NT2/D1 (cell line): ENCODE data around the gene GRM7.

Experiments used
- DNase-seq: peaks from one replicate; pipeline ENCODE4 v3.0.0-alpha.2; 2011; ENCODE audit warnings: low read depth, low spot score
- H3K27me3 ChIP-seq: 2 replicates; pipeline ENCODE4 v1.6.0; 2011; ENCODE audit warnings: mild to moderate bottlenecking; ENCODE audit not compliant: insufficient read length, insufficient read depth
- H3K36me3 ChIP-seq: 2 replicates; pipeline ENCODE4 v1.6.1; 2011; ENCODE audit warnings: mild to moderate bottlenecking, low read length, mixed read lengths; ENCODE audit not compliant: insufficient read depth, insufficient read length
- H3K4me1 ChIP-seq: 2 replicates; pipeline ENCODE4 v1.5.1; 2011; ENCODE audit not compliant: insufficient read depth, insufficient read length
- H3K4me3 ChIP-seq: 2 replicates; pipeline ENCODE4 v1.5.1; 2011; ENCODE audit warnings: low read depth; ENCODE audit not compliant: insufficient read length
- H3K9ac ChIP-seq: 2 replicates; pipeline ENCODE4 v1.6.0; 2011; ENCODE audit warnings: low read depth; ENCODE audit not compliant: insufficient read length
- H3K9me3 ChIP-seq: 2 replicates; pipeline ENCODE4 v1.5.1; 2011; ENCODE audit warnings: mild to moderate bottlenecking, low read length; ENCODE audit not compliant: insufficient read depth
- SUZ12 ChIP-seq: IDR thresholded peaks from 2 replicates; pipeline ENCODE4 v1.6.1; 2011; ENCODE audit not compliant: insufficient read length, insufficient read depth; ENCODE audit errors: extremely low read depth
- YY1 ChIP-seq: IDR thresholded peaks from 2 replicates; pipeline ENCODE4 v1.6.1; 2011; ENCODE audit not compliant: insufficient read length, insufficient read depth
- ZNF274 ChIP-seq: IDR thresholded peaks from 2 replicates; pipeline ENCODE4 v1.6.1; 2011; ENCODE audit warnings: mild to moderate bottlenecking, low read depth, low read length

The GRM7 gene

GRCh38 chr3:7015683-7016440, 154.9 kb downstream of the GRM7 start:
- no peak overlapping the region for H3K4me3 ChIP-seq
- no peak overlapping the region for H3K9ac ChIP-seq
- H3K27me3 ChIP-seq, result no peaks in the 10 kb centered on the region
- H3K4me1 ChIP-seq, result no peaks in the 10 kb centered on the region
- DNase-seq, result no peak
- H3K9me3 ChIP-seq, result no peaks in the 10 kb centered on the region
- TF ChIP-seq YY1 (no peak), ZNF274 (no peak), SUZ12 (no peak)
- H3K36me3 ChIP-seq, result no peaks in the 10 kb centered on the region

DNA sequence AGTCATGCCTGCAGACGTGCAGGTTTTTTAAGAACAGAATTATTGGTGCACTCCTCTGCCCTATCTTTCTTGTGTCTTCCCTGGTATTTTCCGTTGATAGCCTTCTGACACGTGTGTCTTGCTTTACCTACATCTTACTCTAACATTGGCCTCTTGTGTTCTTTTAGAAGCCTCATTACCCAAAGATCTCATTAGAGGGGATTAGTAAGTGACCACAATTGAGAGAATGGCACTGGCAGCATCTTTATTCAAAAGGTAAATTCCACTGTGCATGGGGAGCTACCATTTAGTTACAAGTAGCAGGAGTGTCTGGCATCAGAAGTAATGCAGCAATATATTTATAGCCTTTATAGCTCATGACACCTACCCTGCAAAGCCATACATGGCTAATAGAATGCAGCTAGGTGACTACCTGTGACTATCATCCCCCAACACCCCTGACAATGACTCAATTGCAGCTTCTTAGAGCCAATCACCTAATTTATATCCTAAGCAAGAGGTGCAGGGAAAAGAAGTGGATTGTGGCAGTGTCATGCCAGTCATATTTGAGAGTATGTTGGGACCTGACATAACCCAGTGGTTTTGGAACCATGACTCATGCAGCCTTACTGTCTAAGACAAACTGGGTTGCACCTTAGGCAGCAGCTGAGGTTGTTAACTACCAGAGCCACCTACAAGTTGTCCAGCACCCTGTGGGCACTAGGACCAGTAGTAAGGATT, 164.8 kb downstream of the GRM7 start:
- no peak for TF ChIP-seq ZNF274
- no peak for TF ChIP-seq YY1

GRCh38 chr3:7029562-7029961, 168.6 kb downstream of the GRM7 start:
- Histone ChIP-seq H3K4me3 (no peak overlapping the region), H3K9ac (no peak overlapping the region), H3K9me3 (no peaks in the 10 kb centered on the region), H3K4me1 (no peaks in the 10 kb centered on the region), H3K36me3 (no peaks in the 10 kb centered on the region), H3K27me3 (no peaks in the 10 kb centered on the region)
- TF ChIP-seq ZNF274, result no peak
- no peak for TF ChIP-seq YY1
- no peak for TF ChIP-seq SUZ12
- no peak for DNase-seq

More for the DNA sequence above, 164.8 kb downstream of the GRM7 start:
- Histone ChIP-seq H3K4me3 (no peak overlapping the region), H3K9ac (no peak overlapping the region), H3K27me3 (no peaks in the 10 kb centered on the region), H3K36me3 (no peaks in the 10 kb centered on the region), H3K9me3 (no peaks in the 10 kb centered on the region), H3K4me1 (no peaks in the 10 kb centered on the region)
- no peak for DNase-seq

DNA sequence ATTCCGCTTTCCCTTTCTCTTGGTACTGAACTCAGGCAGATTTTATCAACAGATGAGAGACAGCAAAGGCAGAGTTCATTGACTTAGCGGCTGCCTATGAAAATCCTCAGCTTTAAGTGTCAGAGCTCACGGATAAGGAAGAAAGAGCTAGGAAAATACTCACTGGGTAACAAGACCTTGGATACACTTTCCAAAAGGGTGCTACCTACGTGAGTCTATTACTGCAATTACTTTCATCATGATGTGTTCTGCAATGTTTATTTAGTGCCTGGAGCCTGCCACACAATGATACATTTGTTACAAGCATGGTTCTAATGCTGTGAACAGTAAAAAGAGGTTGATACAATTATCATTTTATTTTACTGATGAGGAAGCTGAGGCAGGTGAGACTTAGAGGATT, 177.5 kb downstream of the GRM7 start:
- no peaks in the 10 kb centered on the region for H3K9me3 ChIP-seq

DNA sequence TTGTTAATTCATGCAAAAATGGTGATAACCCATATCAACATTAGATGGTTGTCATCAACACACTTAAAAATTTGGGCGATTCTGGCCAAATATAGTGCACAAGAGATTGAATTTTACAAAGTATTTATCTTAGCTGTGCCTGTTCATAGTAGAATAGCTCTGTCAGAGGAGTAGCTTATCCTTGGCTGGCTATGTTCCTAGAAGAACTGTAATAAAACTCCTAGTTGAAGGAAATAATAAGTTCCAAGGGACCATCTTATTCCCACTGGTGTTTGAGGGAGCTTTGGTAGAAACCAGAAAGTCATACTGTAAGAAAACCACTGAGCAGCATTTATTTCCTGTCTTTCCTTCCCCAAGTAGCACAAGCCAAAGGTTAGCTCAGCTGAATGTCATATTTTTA, 201.8 kb downstream of the GRM7 start:
- no peaks in the 10 kb centered on the region for H3K4me1 ChIP-seq
- peaks cover 8% of the 10 kb centered on the region; the same call in 1 of the 2 replicates for H3K9me3 ChIP-seq
- H3K4me3 ChIP-seq, result no peak overlapping the region

More for the DNA sequence above, 177.5 kb downstream of the GRM7 start:
- no peaks in the 10 kb centered on the region for H3K36me3 ChIP-seq
- DNase-seq, result no peak
- TF ChIP-seq ZNF274 (no peak), SUZ12 (no peak), YY1 (no peak)
- no peak overlapping the region for H3K9ac ChIP-seq
- H3K27me3 ChIP-seq, result no peaks in the 10 kb centered on the region
- no peaks in the 10 kb centered on the region for H3K4me1 ChIP-seq
- H3K4me3 ChIP-seq, result no peak overlapping the region

GRCh38 chr3:7070461-7070860, 209.5 kb downstream of the GRM7 start:
- TF ChIP-seq SUZ12 (no peak), ZNF274 (no peak), YY1 (no peak)
- H3K4me3 ChIP-seq, result no peak overlapping the region
- DNase-seq, result no peak

More for the DNA sequence above, 201.8 kb downstream of the GRM7 start:
- Histone ChIP-seq H3K36me3 (no peaks in the 10 kb centered on the region), H3K27me3 (no peaks in the 10 kb centered on the region), H3K9ac (no peak overlapping the region)
- no peak for TF ChIP-seq ZNF274
- no peak for TF ChIP-seq YY1
- no peak for TF ChIP-seq SUZ12
- no peak for DNase-seq

GRCh38 chr3:7074217-7074616, 213.3 kb downstream of the GRM7 start:
- no peaks in the 10 kb centered on the region for H3K4me1 ChIP-seq
- H3K9ac ChIP-seq, result no peak overlapping the region
- no peaks in the 10 kb centered on the region for H3K9me3 ChIP-seq
- H3K4me3 ChIP-seq, result no peak overlapping the region
- no peaks in the 10 kb centered on the region for H3K27me3 ChIP-seq
- H3K36me3 ChIP-seq, result no peaks in the 10 kb centered on the region
- DNase-seq, result no peak
- TF ChIP-seq ZNF274, result no peak
- TF ChIP-seq YY1, result no peak
- TF ChIP-seq SUZ12, result no peak

More at GRCh38 chr3:7070461-7070860, 209.5 kb downstream of the GRM7 start:
- Histone ChIP-seq H3K9me3 (no peaks in the 10 kb centered on the region), H3K4me1 (no peaks in the 10 kb centered on the region), H3K27me3 (no peaks in the 10 kb centered on the region), H3K36me3 (no peaks in the 10 kb centered on the region), H3K9ac (no peak overlapping the region)
